Measurements from ENCODE around the gene PKD2L2.

- TF ChIP-seq CTCF (IDR thresholded peaks at IDR 0.05) (no peak), ZFP36 (IDR thresholded peaks at IDR 0.05; ENCODE audit: borderline replicate concordance, partially characterized antibody) (no peak), MAX (IDR thresholded peaks at IDR 0.05) (no peak), POLR2A (IDR thresholded peaks at IDR 0.05; ENCODE audit: low read length) (no peak), JUN (IDR thresholded peaks at IDR 0.05) (no peak), CHD2 (IDR thresholded peaks at IDR 0.05; ENCODE audit: low read length, partially characterized antibody) (no peak), REST (IDR thresholded peaks at IDR 0.05) (no peak), SMC3 (IDR thresholded peaks at IDR 0.05) (no peak), RFX5 (IDR thresholded peaks at IDR 0.05) (no peak), RCOR1 (IDR thresholded peaks at IDR 0.05; ENCODE audit: low read depth, low read length) (no peak), ESRRA (IDR thresholded peaks at IDR 0.05; ENCODE audit: borderline replicate concordance, low read length) (no peak)
Observed at GRCh38 chr5:137876101-137876500, 13.2 kb upstream of the PKD2L2 start.

All from A549 (cell line).